GM18909 (cell line): ENCODE data around the gene ARHGEF4.

Source experiments
- ATAC-seq: cut with Tn5 transposase; IDR thresholded peaks from one replicate; pipeline ENCODE4 v1.9.1; 2021; ENCODE audit warnings: mild to moderate bottlenecking; ENCODE audit not compliant: unreplicated experiment, poor library complexity

ARHGEF4 gene

GRCh38 chr2:130998561-130998960 is 161.8 kb downstream of the ARHGEF4 start:
- no peak for ATAC-seq

GRCh38 chr2:131004446-131005209 is 167.9 kb downstream of the ARHGEF4 start:
- ATAC-seq: no peak

GRCh38 chr2:131005216-131005935 is 168.7 kb downstream of the ARHGEF4 start:
- no peak for ATAC-seq

- ATAC-seq: no peak
These were observed 169.8 kb downstream of the ARHGEF4 start for GRCh38 chr2:131006561-131006960.

- no peak for ATAC-seq
These were observed 172.3 kb downstream of the ARHGEF4 start for GRCh38 chr2:131008967-131009366.

GRCh38 chr2:131009713-131010475 is 173.2 kb downstream of the ARHGEF4 start:
- no peak for ATAC-seq

GRCh38 chr2:131010566-131010965 is 173.9 kb downstream of the ARHGEF4 start:
- ATAC-seq: no peak

- ATAC-seq: no peak
These were observed 174.8 kb downstream of the ARHGEF4 start for GRCh38 chr2:131011486-131011885.

- no peak for ATAC-seq
These were observed 177.4 kb downstream of the ARHGEF4 start for GRCh38 chr2:131014141-131014540.

GRCh38 chr2:131015764-131016163 is 179.1 kb downstream of the ARHGEF4 start:
- ATAC-seq: no peak

GRCh38 chr2:131016826-131017741 is 180.4 kb downstream of the ARHGEF4 start:
- no peak for ATAC-seq

- no peak for ATAC-seq
These were observed 186.0 kb downstream of the ARHGEF4 start for GRCh38 chr2:131022731-131023130.

- ATAC-seq: no peak
These were observed 187.0 kb downstream of the ARHGEF4 start for GRCh38 chr2:131023758-131024157.

GRCh38 chr2:131026919-131027318 is 190.2 kb downstream of the ARHGEF4 start:
- no peak for ATAC-seq

GRCh38 chr2:131027566-131028528 is 191.1 kb downstream of the ARHGEF4 start:
- no peak for ATAC-seq

- ATAC-seq: no peak
These were observed 193.1 kb downstream of the ARHGEF4 start for GRCh38 chr2:131029812-131030211.

GRCh38 chr2:131030478-131030971 is 193.8 kb downstream of the ARHGEF4 start:
- no peak for ATAC-seq

GRCh38 chr2:131031431-131031841 is 194.7 kb downstream of the ARHGEF4 start:
- ATAC-seq: no peak

- ATAC-seq: no peak
These were observed 195.2 kb downstream of the ARHGEF4 start for GRCh38 chr2:131031875-131032274.
